GM18873 (cell line): ENCODE results near the gene DAGLA.
"Not testable (repeated sequence)": the region's sequence is repeated elsewhere in the genome, so short reads cannot be mapped to it uniquely, and the experiment has no call there.

Experiments used
- ATAC-seq: cut with Tn5 transposase; IDR thresholded peaks from one replicate; pipeline ENCODE4 v1.9.1; 2021; ENCODE audit warnings: mild to moderate bottlenecking, moderate library complexity, moderate number of reproducible peaks; ENCODE audit not compliant: unreplicated experiment, low FRiP score

The DAGLA gene

GRCh38 chr11:61679893-61680621 is at the start of gene DAGLA:
DAGLA (plus strand) TSS chr11:61680391; CDS start chr11:61720156, 39,765 bp downstream.
- no peak for ATAC-seq

GRCh38 chr11:61632096-61632495 is 48.1 kb upstream of the DAGLA start:
- no peak for ATAC-seq

GRCh38 chr11:61635304-61635703 is 44.9 kb upstream of the DAGLA start:
- no peak for ATAC-seq

- no peak for ATAC-seq
Measured at GRCh38 chr11:61635787-61636186, 44.4 kb upstream of the DAGLA start.

- ATAC-seq: no peak
Measured at GRCh38 chr11:61636676-61637075, 43.5 kb upstream of the DAGLA start.

GRCh38 chr11:61637277-61637676 is 42.9 kb upstream of the DAGLA start:
- no peak for ATAC-seq

GRCh38 chr11:61639816-61640443 is 40.3 kb upstream of the DAGLA start:
- no peak for ATAC-seq

GRCh38 chr11:61642162-61642561 is 38.0 kb upstream of the DAGLA start:
- ATAC-seq: no peak

GRCh38 chr11:61645179-61645868 is 34.9 kb upstream of the DAGLA start:
- no peak for ATAC-seq

- no peak for ATAC-seq
Measured at GRCh38 chr11:61647529-61647928, 32.7 kb upstream of the DAGLA start.

- no peak for ATAC-seq
Measured at GRCh38 chr11:61650781-61651571, 29.2 kb upstream of the DAGLA start.

GRCh38 chr11:61652135-61652534 is 28.1 kb upstream of the DAGLA start:
- no peak for ATAC-seq

GRCh38 chr11:61654397-61654829 is 25.8 kb upstream of the DAGLA start:
- ATAC-seq: no peak

GRCh38 chr11:61655266-61656159 is 24.7 kb upstream of the DAGLA start:
- ATAC-seq: not testable (repeated sequence)

GRCh38 chr11:61656347-61657077 is 23.7 kb upstream of the DAGLA start:
- no peak for ATAC-seq

GRCh38 chr11:61657566-61658290 is 22.5 kb upstream of the DAGLA start:
- no peak for ATAC-seq

GRCh38 chr11:61659413-61660196 is 20.6 kb upstream of the DAGLA start:
- ATAC-seq: no peak

GRCh38 chr11:61660997-61661396 is 19.2 kb upstream of the DAGLA start:
- not testable (repeated sequence) for ATAC-seq
